ENCODE results near the gene ZNF286A.
"Not testable (repeated sequence)": the region's sequence is repeated elsewhere in the genome, so short reads cannot be mapped to it uniquely, and the experiment has no call there.

Gene ZNF286A

DNA sequence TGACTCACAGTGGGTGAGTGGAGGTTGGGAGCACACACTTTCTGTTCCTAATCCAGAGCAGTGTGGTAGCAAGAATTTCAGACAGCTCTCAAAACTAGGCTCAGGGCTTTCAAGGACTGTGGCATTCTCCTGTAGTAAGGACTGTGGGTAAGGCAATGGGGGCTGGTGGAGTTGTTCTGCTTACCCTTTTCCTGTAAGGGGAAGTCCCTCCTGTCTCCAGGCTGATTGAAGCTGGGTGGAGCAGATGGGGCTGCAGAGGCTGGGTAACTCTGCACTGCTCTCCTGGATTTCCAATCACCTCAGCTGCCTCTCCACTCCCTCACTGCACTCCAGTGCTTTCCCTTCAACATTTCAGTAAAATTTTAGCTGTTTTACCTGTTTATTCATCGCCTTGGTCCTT, 12.1 kb upstream of the ZNF286A start:
- not testable (repeated sequence) for FAIRE-seq; DNase-seq (ENCODE audit: insufficient read length, low spot score)

DNA sequence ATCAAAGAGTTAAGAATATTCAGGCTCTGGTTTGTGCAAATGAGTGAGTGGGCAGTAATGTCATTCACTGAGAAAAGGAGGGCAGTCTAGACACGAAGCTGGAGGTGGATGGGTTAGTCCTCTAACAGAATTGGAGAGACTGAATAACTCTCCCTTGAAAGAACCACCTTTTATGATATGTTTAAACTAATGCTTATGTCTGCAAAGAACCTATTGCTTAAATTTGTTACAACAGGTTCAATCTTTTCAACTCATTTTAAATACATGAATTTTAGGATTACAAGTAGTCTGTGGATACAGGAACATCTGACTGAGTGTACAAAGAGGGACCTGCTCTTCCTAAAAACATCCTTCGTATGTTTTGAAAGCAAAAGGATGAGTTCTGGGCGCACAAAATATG, 585 bp upstream of the ZNF286A start:
- DNase-seq (ENCODE audit: insufficient read length, low spot score); FAIRE-seq: not testable (repeated sequence)

DNA sequence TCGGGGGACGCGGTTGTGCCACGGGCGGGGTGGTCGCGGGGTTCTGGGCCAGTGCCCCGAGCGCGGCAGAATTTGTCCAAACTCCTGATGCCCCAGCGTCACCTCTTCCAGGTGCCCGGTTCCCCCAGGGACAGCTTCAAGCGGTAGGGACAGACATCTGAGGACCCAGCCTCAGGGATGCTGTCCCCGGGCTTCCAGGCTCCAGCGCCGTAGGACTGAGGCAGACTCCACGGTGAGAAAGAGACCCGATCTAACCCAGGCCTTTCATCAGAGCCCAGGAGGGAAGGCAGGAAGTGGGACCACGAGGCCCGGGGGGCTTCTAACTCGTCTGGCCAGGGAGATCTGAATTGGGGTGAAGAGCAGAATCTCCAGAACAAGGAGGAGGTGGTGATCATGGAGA, 385 bp downstream of the ZNF286A start:
- not testable (repeated sequence) for DNase-seq (ENCODE audit: insufficient read length, low spot score)
- peak; percentile 57 for FAIRE-seq

DNA sequence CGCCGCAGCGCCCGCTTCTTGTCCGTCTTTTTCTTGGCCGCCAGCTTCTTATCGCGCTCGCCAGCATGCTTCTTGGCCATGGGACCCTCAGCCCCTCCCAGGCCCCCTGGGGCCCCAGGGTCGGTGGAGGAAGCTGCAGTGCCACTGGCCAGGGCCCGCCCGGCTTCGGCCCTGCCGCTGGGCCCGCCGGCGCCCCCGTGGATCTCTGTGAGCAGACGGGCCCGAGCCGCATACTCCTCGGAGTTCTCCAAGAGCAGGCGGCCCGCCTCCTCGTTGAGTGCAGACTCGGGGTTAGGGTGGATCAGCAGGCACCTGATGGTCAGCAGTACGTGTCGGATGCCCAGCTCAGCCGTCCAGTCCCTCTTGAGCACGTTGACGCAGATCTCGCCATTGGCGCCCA, 4.7 kb downstream of the ZNF286A start:
- not testable (repeated sequence) for FAIRE-seq; DNase-seq (ENCODE audit: insufficient read length, low spot score)

- not testable (repeated sequence) for DNase-seq (ENCODE audit: insufficient read length, low spot score); FAIRE-seq
Observed at GRCh38 chr17:15704813-15705212, 5.3 kb downstream of the ZNF286A start.

DNA sequence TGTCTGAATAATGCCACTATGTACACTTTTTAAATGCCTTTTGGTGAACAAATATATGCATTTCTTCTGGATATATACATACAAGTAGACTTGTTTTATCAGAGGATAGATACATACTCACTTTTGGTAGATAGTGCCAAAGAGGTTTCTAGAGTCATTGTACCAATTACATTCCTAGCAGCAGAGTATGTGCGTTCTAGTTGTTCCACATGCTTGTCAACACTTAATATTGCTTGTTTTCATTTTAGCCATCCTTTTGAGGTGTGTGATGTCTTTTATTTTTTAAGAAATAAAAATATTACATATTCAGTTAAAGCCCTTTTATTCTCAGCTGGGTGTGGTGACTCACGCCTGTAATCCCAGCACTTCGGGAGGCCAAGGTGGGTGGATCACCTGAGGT, 9.3 kb downstream of the ZNF286A start:
- DNase-seq (ENCODE audit: insufficient read length, low spot score) = not testable (repeated sequence)
- peak; percentile 38 for FAIRE-seq

- DNase-seq (ENCODE audit: insufficient read length, low spot score); FAIRE-seq: not testable (repeated sequence)
Observed at GRCh38 chr17:15716601-15717563, 17.3 kb downstream of the ZNF286A start.

DNA sequence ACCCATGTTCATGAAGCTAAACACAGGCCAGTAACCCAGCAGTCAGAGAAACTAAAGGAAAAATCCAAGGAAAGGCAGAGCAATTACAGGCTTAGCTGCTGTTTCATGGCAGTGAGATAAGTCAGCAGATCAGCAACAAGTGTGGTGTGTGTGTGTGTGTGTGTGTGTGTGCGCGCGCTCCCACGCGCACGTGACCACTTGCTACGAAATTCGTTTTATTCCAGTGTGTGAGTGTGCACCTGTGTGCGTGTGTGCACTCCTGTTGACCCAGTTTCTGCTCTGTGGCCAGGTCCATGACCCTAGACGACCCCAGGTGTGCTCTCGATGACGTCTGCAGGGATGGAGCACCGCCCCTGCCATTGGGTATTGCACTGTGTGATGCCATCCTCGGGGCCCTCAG, 31.0 kb downstream of the ZNF286A start:
- DNase-seq (ENCODE audit: insufficient read length, low spot score) = not testable (repeated sequence)
- peak; percentile 84 for FAIRE-seq

- FAIRE-seq = not testable (repeated sequence)
Observed at GRCh38 chr17:15731900-15732299, 32.3 kb downstream of the ZNF286A start, which contains the start of gene TBC1D26. Gene TBC1D26, plus strand, starts transcription at chr17:15732283. Its CDS starts 3,066 bp downstream, at chr17:15735349.

DNA sequence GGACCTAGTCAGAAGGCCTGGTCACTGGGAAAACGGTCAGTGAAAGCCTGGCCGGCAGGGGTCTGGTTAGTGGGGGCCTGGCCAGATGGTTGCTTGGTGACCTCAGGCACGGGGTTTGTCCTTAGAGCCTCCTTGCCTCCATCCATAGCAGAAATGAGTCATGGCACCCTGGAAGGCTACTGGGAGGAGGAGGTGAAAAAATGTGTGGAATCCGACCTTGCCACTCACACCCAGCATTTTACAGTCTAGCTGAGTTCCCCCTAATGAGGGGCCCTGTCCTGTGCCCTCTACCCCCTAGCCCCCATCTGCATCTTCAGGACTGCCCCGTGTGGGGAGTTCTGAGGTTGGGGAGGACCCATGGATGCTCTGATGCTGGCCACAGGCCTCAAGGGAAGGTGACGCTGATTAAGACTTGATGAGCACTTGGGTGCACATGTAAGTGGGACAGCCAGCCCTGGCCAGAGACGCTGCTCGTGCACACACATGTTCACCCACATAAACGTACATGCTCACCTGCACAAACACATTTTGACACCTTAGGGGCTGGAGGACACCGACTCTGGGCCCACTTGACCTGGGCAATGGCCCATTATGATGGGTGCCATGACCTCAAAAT, 33.7 kb downstream of the ZNF286A start:
- DNase-seq (ENCODE audit: insufficient read length, low spot score) = not testable (repeated sequence)
- peak; percentile 94 for FAIRE-seq

More at GRCh38 chr17:15731900-15732299, 32.3 kb downstream of the ZNF286A start, which contains the start of gene TBC1D26:
- not testable (repeated sequence) for DNase-seq (ENCODE audit: insufficient read length, low spot score)

DNA sequence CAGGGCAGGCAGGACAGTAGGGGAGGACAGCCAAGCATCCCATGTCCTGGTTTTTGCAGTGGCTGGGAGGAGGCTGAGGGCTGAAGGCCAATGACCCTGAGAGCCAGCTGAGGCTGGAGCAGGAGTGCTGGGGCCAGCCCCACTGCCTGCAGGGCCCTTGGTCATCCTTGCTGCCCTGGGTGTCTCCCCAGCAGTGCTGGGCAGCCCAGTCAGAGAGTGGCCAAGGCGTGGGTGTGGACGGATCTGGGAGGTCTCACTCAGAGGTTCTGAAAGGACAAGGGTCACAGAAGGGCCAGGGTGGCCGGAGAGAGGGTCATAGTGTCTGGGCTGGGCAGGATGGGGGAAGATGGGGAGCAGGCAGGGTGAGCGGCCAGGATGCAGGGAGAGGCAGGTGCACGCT, 37.0 kb downstream of the ZNF286A start:
- FAIRE-seq = peak; percentile 92
- not testable (repeated sequence) for DNase-seq (ENCODE audit: insufficient read length, low spot score)

DNA sequence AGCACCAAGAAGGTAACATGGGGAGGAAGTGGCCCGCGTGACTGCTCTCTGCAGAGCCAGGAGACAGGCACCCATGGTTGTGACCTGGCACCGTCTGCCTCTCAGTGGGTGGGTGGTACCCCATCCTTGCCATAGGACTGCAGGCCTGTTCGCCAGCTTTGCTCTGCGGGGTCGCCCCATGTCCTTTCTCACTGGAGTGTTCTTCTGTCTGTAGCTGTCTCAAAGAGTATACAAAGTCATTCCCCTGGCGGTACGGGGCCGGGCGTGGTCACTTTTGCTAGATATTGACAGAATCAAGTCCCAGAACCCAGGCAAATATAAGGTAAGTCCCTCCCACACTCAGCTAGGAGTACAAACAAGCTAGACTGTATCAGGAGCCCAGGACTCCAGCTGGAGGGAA, 38.5 kb downstream of the ZNF286A start:
- DNase-seq (ENCODE audit: insufficient read length, low spot score) (no peak), FAIRE-seq (peak; percentile 60)

GRCh38 chr17:15739259-15739658, 39.7 kb downstream of the ZNF286A start:
- not testable (repeated sequence) for DNase-seq (ENCODE audit: insufficient read length, low spot score)
- FAIRE-seq = peak; percentile 98

DNA sequence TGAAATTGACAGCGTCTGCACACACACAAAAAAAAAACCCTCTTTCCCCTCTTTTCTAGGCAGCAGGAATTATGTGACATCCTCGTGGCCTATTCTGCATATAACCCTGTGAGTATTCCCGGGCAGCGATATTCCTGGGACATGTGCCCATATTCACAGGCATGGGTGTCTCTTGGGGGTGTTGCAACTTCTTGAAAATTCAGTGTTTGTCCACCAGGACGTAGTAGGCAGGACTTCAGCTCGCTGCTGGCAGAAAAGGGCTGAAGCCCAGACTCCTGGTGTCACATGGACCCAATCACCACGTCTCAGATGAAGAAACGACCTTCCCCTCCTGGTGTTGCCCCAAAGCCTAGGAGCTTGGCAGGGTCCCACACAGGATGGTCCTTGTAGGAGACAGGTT, 40.5 kb downstream of the ZNF286A start:
- not testable (repeated sequence) for FAIRE-seq; DNase-seq (ENCODE audit: insufficient read length, low spot score)

DNA sequence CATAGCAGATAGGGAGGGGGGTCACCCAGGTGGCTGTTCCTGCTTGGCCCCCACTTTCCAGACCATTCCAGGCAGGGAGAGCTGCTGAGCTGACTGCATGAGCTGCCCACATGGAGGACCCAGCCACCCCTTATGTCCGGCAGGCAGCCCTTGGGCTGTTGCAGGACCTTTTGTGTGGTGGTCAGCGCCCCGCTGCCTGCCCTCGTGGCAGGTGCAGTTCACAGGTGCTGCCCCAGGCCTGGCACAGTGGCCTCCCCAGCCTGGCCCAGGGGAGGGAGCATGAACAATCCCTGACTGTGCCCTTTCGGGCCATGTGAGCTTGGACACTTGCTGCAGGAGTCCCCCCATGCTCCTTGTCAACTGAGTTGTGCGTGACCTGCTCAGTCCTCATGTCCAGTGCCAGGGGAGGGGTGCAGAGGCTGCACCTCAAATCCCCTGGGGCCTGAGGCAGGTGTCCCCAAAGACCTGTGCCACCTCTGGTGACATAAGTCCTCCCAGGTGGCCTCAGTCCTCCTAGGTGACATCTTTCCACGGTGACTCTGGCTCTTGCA, 41.1 kb downstream of the ZNF286A start:
- FAIRE-seq (no peak), DNase-seq (ENCODE audit: insufficient read length, low spot score) (no peak)

DNA sequence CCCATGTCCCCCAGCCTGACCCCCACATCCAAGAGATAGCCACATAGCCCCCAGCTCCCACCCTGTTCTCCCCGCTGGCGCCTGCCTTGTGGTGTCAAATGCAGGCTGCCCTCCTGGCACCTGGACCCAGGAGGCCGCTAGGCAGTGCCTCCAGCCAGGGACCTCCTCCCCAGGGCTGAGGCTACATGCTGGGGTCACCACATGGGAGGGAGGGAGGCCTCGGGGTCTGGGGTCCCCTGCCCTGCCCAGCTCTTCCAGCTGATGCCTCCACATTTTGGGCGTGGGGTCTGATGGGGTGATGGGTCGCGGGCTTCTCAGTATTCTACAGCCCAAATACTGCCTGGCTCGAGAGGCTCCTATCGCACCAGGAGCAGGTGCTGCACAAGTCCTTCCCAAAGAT, 42.1 kb downstream of the ZNF286A start:
- FAIRE-seq = no peak

GRCh38 chr17:15742051-15742795, 42.7 kb downstream of the ZNF286A start:
- FAIRE-seq = no peak

More for the DNA sequence above, 42.1 kb downstream of the ZNF286A start:
- no peak for DNase-seq (ENCODE audit: insufficient read length, low spot score)

GRCh38 chr17:15742921-15743320, 43.4 kb downstream of the ZNF286A start:
- FAIRE-seq = peak; percentile 83
- DNase-seq (ENCODE audit: insufficient read length, low spot score) = no peak

More at GRCh38 chr17:15742051-15742795, 42.7 kb downstream of the ZNF286A start:
- no peak for DNase-seq (ENCODE audit: insufficient read length, low spot score)

DNA sequence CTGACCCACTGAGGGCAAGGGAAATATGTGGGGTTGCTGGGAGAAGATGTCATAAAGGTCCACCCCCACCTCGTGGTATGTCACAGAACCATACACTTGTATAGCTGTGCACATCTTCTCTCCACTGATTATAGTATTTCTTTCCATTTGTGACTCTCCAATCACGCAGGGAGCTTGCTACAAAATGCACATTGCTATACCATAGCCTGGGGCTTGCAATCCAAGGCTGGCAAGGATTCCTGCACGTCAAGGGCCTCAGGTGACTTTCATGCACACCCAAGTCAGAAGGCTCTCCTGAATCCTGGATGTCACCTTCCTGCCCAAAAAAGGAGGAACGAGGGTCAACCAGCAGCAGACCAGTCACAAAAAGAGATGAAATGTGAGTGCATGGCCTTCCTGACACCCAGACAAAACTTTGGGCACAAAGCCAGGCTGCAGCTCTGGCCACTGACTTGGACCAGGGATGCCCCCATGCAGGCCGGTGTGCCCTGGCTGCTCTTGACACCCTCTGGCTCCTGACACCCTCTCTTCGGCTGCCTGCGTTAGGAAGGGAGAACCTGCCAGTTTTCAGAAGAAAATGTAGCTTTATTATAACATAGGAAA, 44.6 kb downstream of the ZNF286A start:
- DNase-seq (ENCODE audit: insufficient read length, low spot score) (no peak), FAIRE-seq (peak; percentile 89)

DNA sequence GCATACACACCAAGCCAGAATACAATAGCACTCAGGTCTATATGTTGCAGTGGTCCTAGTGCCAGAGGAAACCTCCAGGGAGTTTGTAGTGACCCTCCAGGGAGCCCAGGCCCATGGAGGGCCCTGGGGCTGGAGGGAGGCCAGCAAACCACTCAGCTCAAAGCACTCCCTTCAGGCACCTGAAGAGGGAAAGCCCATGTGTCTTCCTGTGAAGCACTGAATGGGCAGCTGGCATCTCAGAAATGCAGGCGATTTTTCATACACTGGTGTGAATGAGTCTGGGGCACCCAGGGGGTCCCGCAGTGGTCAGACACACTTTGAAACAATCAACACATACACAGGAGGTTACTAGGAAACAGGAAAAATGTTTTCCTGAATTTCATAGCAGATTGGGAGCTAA, 45.3 kb downstream of the ZNF286A start:
- FAIRE-seq = no peak
- DNase-seq (ENCODE audit: insufficient read length, low spot score) = no peak

Data from HTR-8/SVneo (cell line).